K562 (cell line): ENCODE data around the gene PIH1D1. TPM values are rescaled to one million over a fixed set of nuclear protein-coding genes. Genes with fewer than 3 reads are reported as not detected.

ENCODE experiments used
- ARID1B ChIP-seq: fragments of 450-650 bp; IDR thresholded peaks from 2 replicates; pipeline ENCODE4 v1.6.1; 2016; ENCODE audit warnings: antibody characterized with exemption, mild to moderate bottlenecking, inconsistent platforms
- CHD4 ChIP-seq: fragments of 200-600 bp; sonication (generic); IDR thresholded peaks from 3 replicates; pipeline ENCODE4 v1.6.1; 2012; ENCODE audit warnings: low read depth, mild to moderate bottlenecking, mixed read lengths, low read length, inconsistent platforms; ENCODE audit not compliant: insufficient read depth, insufficient replicate concordance, poor library complexity, severe bottlenecking
- ESRRA ChIP-seq: fragments of 450-650 bp; IDR thresholded peaks from 2 replicates; pipeline ENCODE4 v1.6.1; 2014; ENCODE audit warnings: low read depth, mild to moderate bottlenecking, moderate library complexity, borderline replicate concordance
- GATAD2A ChIP-seq: fragments of 450-650 bp; IDR thresholded peaks from 2 replicates; pipeline ENCODE4 v1.6.1; 2017
- GMEB1 ChIP-seq: fragments of 250-450 bp; sonication (Bioruptor Pico); IDR thresholded peaks from 2 replicates; pipeline ENCODE4 v1.4.0; 2020; ENCODE audit warnings: mild to moderate bottlenecking
- GTF2F1 ChIP-seq: IDR thresholded peaks from 2 replicates; pipeline ENCODE4 v1.6.1; 2011; ENCODE audit warnings: low read depth, low read length, improper control_type of control experiment
- HDAC2 ChIP-seq: fragments of 450-650 bp; IDR thresholded peaks from 2 replicates; pipeline ENCODE4 v1.6.1; 2016; ENCODE audit warnings: mild to moderate bottlenecking
- HINFP ChIP-seq: fragments of 450-650 bp; conservative IDR thresholded peaks from 2 replicates; pipeline ENCODE4 v1.6.1; 2016; ENCODE audit warnings: missing genetic modification characterization, low read depth, mild to moderate bottlenecking, control low read depth, missing compliant biosample characterization
- ILF3 ChIP-seq: fragments of 450-650 bp; IDR thresholded peaks from 2 replicates; pipeline ENCODE4 v1.6.1; 2018; ENCODE audit warnings: antibody characterized with exemption, mild to moderate bottlenecking, moderate library complexity, borderline replicate concordance
- NBN ChIP-seq: fragments of 450-650 bp; IDR thresholded peaks from 2 replicates; pipeline ENCODE4 v1.6.1; 2016; ENCODE audit warnings: low read depth, mild to moderate bottlenecking
- NCOA2 ChIP-seq, 2 experiments: fragments of 450-650 bp; IDR thresholded peaks; 2 replicates each; pipeline ENCODE4 v1.6.1; 2018; ENCODE audit warnings: mild to moderate bottlenecking in 2 of 2, moderate library complexity in 1 of 2; ENCODE audit not compliant: partially characterized antibody in 2 of 2
- NFIC ChIP-seq: fragments of 450-650 bp; IDR thresholded peaks from 2 replicates; pipeline ENCODE4 v1.6.1; 2017; ENCODE audit warnings: mild to moderate bottlenecking, inconsistent platforms
- RAD21 ChIP-seq, 2 experiments: fragments of 250-450 bp in 1 of 2; fragments of 450-650 bp in 1 of 2; sonication (Bioruptor Pico) in 1 of 2; formaldehyde crosslinking in 1 of 2; IDR thresholded peaks in 1 of 2; conservative IDR thresholded peaks in 1 of 2; 2 replicates each; pipeline versions ENCODE4 v1.4.0 to v1.8.0; 2020 to 2022; ENCODE audit warnings: mild to moderate bottlenecking in 2 of 2, moderate library complexity in 1 of 2
- RFX5 ChIP-seq: IDR thresholded peaks from 2 replicates; pipeline ENCODE4 v1.6.1; 2011; ENCODE audit warnings: low read depth, mild to moderate bottlenecking, improper control_type of control experiment, low read length
- SAP30 ChIP-seq: fragments of 200-600 bp; sonication (generic); IDR thresholded peaks from 2 replicates; pipeline ENCODE4 v1.6.1; 2012; ENCODE audit warnings: borderline replicate concordance, low read depth, mild to moderate bottlenecking, moderate library complexity, low read length, control low read depth, inconsistent platforms; ENCODE audit not compliant: insufficient read depth, poor library complexity, severe bottlenecking
- SP1 ChIP-seq: sonication (generic); formaldehyde crosslinking; IDR thresholded peaks from 2 replicates; pipeline ENCODE4 v1.8.1; 2022; ENCODE audit warnings: mild to moderate bottlenecking, missing genetic modification reagents
- TEAD1 ChIP-seq, 2 experiments: fragments of 450-650 bp in 1 of 2; sonication (generic) in 1 of 2; formaldehyde crosslinking; IDR thresholded peaks; 2 replicates each; pipeline versions ENCODE4 v1.4.0 to v1.8.0; 2020 to 2022; ENCODE audit warnings: mild to moderate bottlenecking in 2 of 2, missing genetic modification reagents in 1 of 2
- TFAM ChIP-seq: fragments of 250-450 bp; sonication (Bioruptor Pico); conservative IDR thresholded peaks from 2 replicates; pipeline ENCODE4 v1.5.0; 2021; ENCODE audit warnings: mild to moderate bottlenecking, moderate library complexity
- ZBED1 ChIP-seq: IDR thresholded peaks from 2 replicates; pipeline ENCODE4 v1.6.1; 2014
- ZNF592 ChIP-seq: fragments of 450-650 bp; IDR thresholded peaks from 2 replicates; pipeline ENCODE4 v1.6.1; 2017; ENCODE audit warnings: antibody characterized with exemption, mild to moderate bottlenecking
- ZNF79 ChIP-seq: fragments of 250-450 bp; sonication (Bioruptor Pico); IDR thresholded peaks from 2 replicates; pipeline ENCODE4 v1.4.0; 2020; ENCODE audit warnings: low read depth, mild to moderate bottlenecking, moderate library complexity
- polyA plus RNA-seq, 8 experiments: library from polyadenylated mRNA; depleted of rRNA in 4 of 8; stranded (reverse) in 5 of 8; unstranded in 3 of 8; fragments of >200 nt; fragmentation: Nextera tagmentation in 2 of 8; fragmentation: Illumina TruSeq in 1 of 8; extraction: Ambion mirVana in 2 of 8; extraction: Trizol in 1 of 8; gene quantifications; 2 replicates each; pipeline versions ENCODE4 v1.2.1 to v1.2.3, GENCODE V29; 2011 to 2014; ENCODE audit warnings: inconsistent platforms in 1 of 8, missing spikeins in 1 of 8
- total RNA-seq, 7 experiments: library from RNA; depleted of rRNA in 6 of 7; stranded (reverse); fragments of >200 nt in 6 of 7; fragmentation: Illumina TruSeq in 2 of 7; extraction: Trizol in 2 of 7; gene quantifications; 2 replicates each; pipeline versions ENCODE4 v1.2.1 to v1.2.3, GENCODE V29; 2011 to 2021; ENCODE audit warnings: low replicate concordance in 1 of 7

Gene PIH1D1
- total and polyA plus RNA-seq, 9 of the 15 experiments (the other 6 are each of a cell fraction or from before 2014, with no cell fraction given), result 26.5 to 224 (median 137) TPM

GRCh38 chr19:49473868-49474541 lies 22.4 kb upstream of the PIH1D1 start, which contains the start of gene FLT3LG (continued):
- peak; percentile 67 for TF ChIP-seq ESRRA
- 0 out of 2 replicates have a peak, but pooled peaks have one; percentile 53 for TF ChIP-seq ZNF592
- TF ChIP-seq CHD4, result no peak
- TF ChIP-seq RFX5, result no peak
- peak; percentile 66 for TF ChIP-seq SP1 (CRISPR knock-in tag)
- no peak for TF ChIP-seq ILF3
- 0 out of 2 replicates have a peak, but pooled peaks have one; percentile 20 for TF ChIP-seq HDAC2
- 0 out of 2 replicates have a peak, but pooled peaks have one; percentile 36 for TF ChIP-seq GATAD2A
- 0 out of 2 replicates have a peak, but pooled peaks have one; percentile 16 for TF ChIP-seq GMEB1
- TF ChIP-seq ZNF79 (CRISPR knock-in tag), result no peak
- no peak for TF ChIP-seq ZBED1
- TF ChIP-seq NCOA2 (IDR thresholded peaks at IDR 0.05; ENCODE audit: partially characterized antibody in 2 of 2), result no peak
- no peak for TF ChIP-seq HINFP (tag)
- TF ChIP-seq RAD21 (CRISPR knock-in tag; conservative IDR thresholded peaks at IDR 0.05 in 1 of 2, IDR thresholded peaks at IDR 0.05 in 1 of 2), result peak; percentile 62 to 71
- no peak for TF ChIP-seq GTF2F1
- TF ChIP-seq NFIC, result peak; percentile 40
- TF ChIP-seq NBN, result peak; percentile 75
- TF ChIP-seq TEAD1 (CRISPR knock-in tag; IDR thresholded peaks at IDR 0.05), result peak in 1 of 2 experiments; percentile 85; a peak in 2 of 4 replicates
- peak; percentile 58 for TF ChIP-seq SAP30
- no peak for TF ChIP-seq TFAM
- peak; percentile 35; the same call in 1 of the 2 replicates for TF ChIP-seq ARID1B
